ENCODE measurements around the gene DCAF8. TPM values are rescaled to one million over a fixed set of nuclear protein-coding genes. Genes with fewer than 3 reads are reported as not detected.

Gene DCAF8
- total RNA-seq, 1 experiment from 2014 or later = 125 TPM

- no peak for DNase-seq (ENCODE audit: extremely low read depth, low read depth)
These were observed 84.7 kb downstream of the DCAF8 start for GRCh38 chr1:160177667-160178066.

- no peak for DNase-seq (ENCODE audit: extremely low read depth, low read depth)
These were observed 85.1 kb downstream of the DCAF8 start for GRCh38 chr1:160177231-160177630.

GRCh38 chr1:160171980-160172379 lies 90.4 kb downstream of the DCAF8 start:
- no peak for DNase-seq (ENCODE audit: extremely low read depth, low read depth)

DNA sequence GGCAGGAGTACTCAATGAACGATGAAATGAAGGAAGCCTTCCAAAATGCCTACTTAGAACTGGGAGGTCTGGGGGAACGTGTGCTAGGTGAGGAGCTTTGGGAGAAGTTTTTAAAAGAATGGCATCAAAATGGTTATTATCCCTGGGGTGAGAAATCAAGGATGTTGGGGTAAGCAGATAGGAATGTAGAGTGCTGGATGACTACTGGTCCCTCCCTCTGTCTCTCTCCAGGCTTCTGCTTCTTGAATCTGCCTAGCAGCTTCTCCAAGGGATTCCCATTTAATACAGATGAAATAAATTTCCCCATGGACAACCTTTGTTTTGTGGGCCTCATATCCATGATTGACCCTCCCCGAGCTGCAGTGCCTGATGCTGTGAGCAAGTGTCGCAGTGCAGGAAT lies 91.0 kb downstream of the DCAF8 start:
- no peak for DNase-seq (ENCODE audit: extremely low read depth, low read depth)

DNA sequence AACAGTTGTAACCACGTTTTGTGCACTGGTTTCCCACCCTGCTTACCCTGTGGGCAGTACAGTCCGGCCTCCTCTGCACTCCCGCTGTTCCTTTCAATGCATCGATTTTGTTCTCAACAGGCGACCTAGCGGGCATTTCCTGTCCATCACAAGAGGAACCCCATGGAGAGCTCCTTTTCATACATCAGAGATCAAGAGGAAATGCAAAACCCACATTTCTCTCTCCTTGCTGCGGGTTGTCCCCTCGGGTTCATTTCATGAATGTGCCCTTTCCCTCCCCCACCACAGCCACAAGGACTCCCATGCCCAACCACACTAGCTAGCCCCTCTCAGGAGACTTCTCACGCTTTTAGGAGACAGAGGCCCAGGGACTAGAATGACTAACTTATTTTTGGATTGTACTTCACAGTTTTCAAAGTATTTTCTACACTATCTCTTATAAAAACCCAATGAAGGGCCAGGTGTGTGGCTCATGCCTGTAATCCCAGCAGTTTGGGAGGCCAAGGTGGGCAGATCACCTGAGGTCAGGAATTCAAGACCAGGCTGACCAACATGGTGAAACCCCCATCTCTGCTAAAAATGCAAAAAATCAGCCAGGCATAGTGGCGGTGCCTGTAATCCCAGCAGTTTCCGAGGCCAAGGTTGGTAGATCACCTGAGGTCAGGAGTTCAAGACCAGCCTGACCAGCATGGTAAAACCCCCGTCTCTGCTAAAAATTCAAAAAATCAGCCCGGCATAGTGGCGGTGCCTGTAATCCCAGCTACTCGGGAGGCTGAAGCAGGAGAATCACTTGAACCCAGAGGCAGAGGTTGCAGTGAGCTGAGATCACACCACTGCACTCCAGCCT lies 92.6 kb downstream of the DCAF8 start:
- no peak for DNase-seq (ENCODE audit: extremely low read depth, low read depth)

DNA sequence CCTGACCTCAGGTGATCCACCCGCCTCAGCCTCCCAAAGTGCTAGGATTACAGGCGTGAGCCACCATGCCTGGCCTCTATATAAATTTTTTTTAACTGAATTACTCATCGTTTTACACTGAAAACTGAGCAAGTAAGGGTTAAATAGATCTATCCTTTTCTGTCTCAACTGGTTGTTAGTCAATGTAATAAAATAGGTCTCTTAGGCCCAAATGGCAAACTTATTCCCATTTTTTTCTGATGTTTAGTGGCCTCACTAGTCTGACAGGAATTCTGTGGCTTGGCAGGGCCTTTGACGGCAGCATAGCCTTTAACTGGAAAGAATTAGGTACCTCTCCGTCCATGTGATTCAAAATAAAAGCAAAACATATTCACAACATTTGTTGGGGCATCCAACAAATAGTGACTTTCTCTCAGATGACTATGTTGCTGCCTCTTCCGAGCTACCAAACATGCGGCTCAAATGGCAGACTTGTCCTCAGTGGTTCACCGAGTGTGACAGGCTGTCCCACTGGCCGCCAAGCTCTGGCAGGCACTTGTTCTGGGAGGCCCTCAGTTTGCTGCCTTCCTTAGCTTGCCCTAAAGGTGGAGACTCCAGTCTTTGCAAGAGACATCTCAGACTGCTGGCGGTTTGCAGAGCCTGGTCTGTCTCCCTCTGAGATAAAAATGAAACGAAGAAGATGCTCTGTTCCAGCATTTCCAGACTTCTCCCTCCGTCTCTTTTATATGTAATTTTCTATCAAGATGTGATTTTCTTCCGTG lies 93.6 kb downstream of the DCAF8 start:
- no peak for DNase-seq (ENCODE audit: extremely low read depth, low read depth)

GRCh38 chr1:160168016-160168415 lies 94.3 kb downstream of the DCAF8 start:
- no peak for DNase-seq (ENCODE audit: extremely low read depth, low read depth)

DNA sequence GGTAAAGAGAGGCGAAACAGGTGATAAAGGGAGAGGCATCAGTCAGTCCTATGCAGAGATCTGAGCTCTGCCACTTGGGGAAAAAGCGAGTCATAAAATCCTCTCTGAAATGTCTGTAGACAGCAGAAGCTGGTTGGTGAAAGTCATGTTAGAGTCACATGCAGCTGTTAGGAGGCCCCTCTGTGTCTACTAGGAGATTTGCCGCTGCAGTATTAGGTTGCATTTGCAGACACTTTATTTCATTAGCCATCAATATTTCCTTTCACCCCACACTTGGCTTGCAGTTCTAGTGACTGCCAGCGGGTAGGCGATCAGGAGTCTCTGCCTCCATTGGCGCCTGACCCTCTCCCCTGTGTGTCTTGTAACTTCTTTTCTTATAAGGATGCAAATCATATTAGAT lies 94.8 kb downstream of the DCAF8 start:
- DNase-seq (ENCODE audit: extremely low read depth, low read depth) = no peak

- no peak for DNase-seq (ENCODE audit: extremely low read depth, low read depth)
These were observed 95.3 kb downstream of the DCAF8 start for GRCh38 chr1:160167056-160167455.

- no peak for DNase-seq (ENCODE audit: extremely low read depth, low read depth)
These were observed 96.0 kb downstream of the DCAF8 start for GRCh38 chr1:160166166-160166868.

Other genes with a start within 250 kb of the DCAF8 start
- gene PIGM, start 230.6 kb downstream of the DCAF8 start, total RNA-seq (2014; rRNA removed; shearing (Covaris generic)) = 6.9 and 7.2 TPM in 2 replicates
- gene KCNJ10, start 192.4 kb downstream of the DCAF8 start, total RNA-seq (2014; rRNA removed; shearing (Covaris generic)) = not detected in 2 replicates
- gene KCNJ9, start 181.0 kb downstream of the DCAF8 start, total RNA-seq (2014; rRNA removed; shearing (Covaris generic)) = not detected in 2 replicates
- gene IGSF8, start 163.9 kb downstream of the DCAF8 start, total RNA-seq (2014; rRNA removed; shearing (Covaris generic)) = 22.4 and 23.1 TPM in 2 replicates
- 0.07 and 0.12 TPM in 2 replicates for gene ATP1A2, start 146.8 kb downstream of the DCAF8 start, total RNA-seq (2014; rRNA removed; shearing (Covaris generic))
- not detected in 2 replicates for gene ATP1A4, start 110.9 kb downstream of the DCAF8 start, total RNA-seq (2014; rRNA removed; shearing (Covaris generic))
- gene CASQ1, start 72.0 kb downstream of the DCAF8 start, total RNA-seq (2014; rRNA removed; shearing (Covaris generic)) = not detected in 2 replicates
- 57.5 and 63.5 TPM in 2 replicates for gene PEA15, start 57.2 kb downstream of the DCAF8 start, total RNA-seq (2014; rRNA removed; shearing (Covaris generic))
- gene PEX19, start 22.6 kb upstream of the DCAF8 start, total RNA-seq (2014; rRNA removed; shearing (Covaris generic)) = 52.1 and 53.6 TPM in 2 replicates
- 163 and 184 TPM in 2 replicates for gene COPA, start 80.7 kb upstream of the DCAF8 start, total RNA-seq (2014; rRNA removed; shearing (Covaris generic))
- 129 and 144 TPM in 2 replicates for gene NCSTN, start 80.8 kb upstream of the DCAF8 start, total RNA-seq (2014; rRNA removed; shearing (Covaris generic))
- gene NHLH1, start 104.5 kb upstream of the DCAF8 start, total RNA-seq (2014; rRNA removed; shearing (Covaris generic)) = 0.27 TPM in 1 of 2 replicates, not detected in the other
- gene VANGL2, start 138.0 kb upstream of the DCAF8 start, total RNA-seq (2014; rRNA removed; shearing (Covaris generic)) = 0.02 TPM in 1 of 2 replicates, not detected in the other

All from NCI-H460 (cell line).